GM12878 (cell line): Measurements from ENCODE around the gene CARHSP1. TPM values are rescaled to one million over a fixed set of nuclear protein-coding genes. Genes with fewer than 3 reads are reported as not detected.

Experiments
- ATAC-seq: fragments of 200-7000 bp; cut with Tn5 transposase; 3 replicates; pipeline ENCODE4 v1.9.1; 2020; ENCODE audit warnings: mild to moderate bottlenecking, moderate library complexity
- BruUV-seq: library from RNA; stranded (reverse); fragments of 400-500 nt; replicated peaks from 2 replicates; lab custom pipeline; 2021; lab: Mats Ljungman, UMichigan
- CTCF ChIA-PET: fragments of 300-600 bp; sonication (Branson Sonifier 250); formaldehyde crosslinking; extraction: SDS; loops from one replicate; lab custom pipeline; 2021; ENCODE audit warnings: inconsistent platforms; lab: Yijun Ruan, JAX
- POLR2A ChIA-PET: fragments of 350-600 bp; formaldehyde crosslinking; extraction: SDS; loops from one replicate; lab custom pipeline; 2021; ENCODE audit warnings: inconsistent platforms; lab: Charles Lee
- RAD21 ChIA-PET: fragments of 300-600 bp; sonication (Branson Sonifier 250); formaldehyde crosslinking; loops from one replicate; lab custom pipeline; 2023; ENCODE audit warnings: antibody characterized with exemption; ENCODE audit not compliant: unreplicated experiment; lab: Charles Lee
- SMC1A ChIA-PET: fragments of 300-600 bp; sonication (Branson Sonifier 250); formaldehyde crosslinking; loops from one replicate; lab custom pipeline; 2023; ENCODE audit not compliant: unreplicated experiment, uncharacterized antibody; lab: Charles Lee
- DNase-seq: peaks from one replicate; pipeline ENCODE4 v3.0.0-alpha.2; 2011; ENCODE audit warnings: low read depth, low spot score
- FAIRE-seq: peaks from 3 replicates; lab custom pipeline; 2011; peaks lifted over from hg19 to GRCh38; lab: Jason Lieb, UNC
- H2AFZ ChIP-seq: 2 replicates; pipeline ENCODE4 v1.6.0; 2011; ENCODE audit warnings: low read depth, low read length, control low read depth; ENCODE audit not compliant: control insufficient read depth
- H3K27ac ChIP-seq: 2 replicates; pipeline ENCODE4 v1.5.1; 2011; ENCODE audit warnings: control low read depth; ENCODE audit not compliant: control insufficient read depth, insufficient read depth
- H3K27me3 ChIP-seq, 2 experiments: replicated peaks in 1 of 2; 2 replicates each; pipeline versions ENCODE4 v1.6.0 to v1.6.1; 2011; ENCODE audit warnings: low read length in 1 of 2; ENCODE audit not compliant: control insufficient read depth in 2 of 2, insufficient read depth in 2 of 2
- H3K36me3 ChIP-seq, 2 experiments: 2 replicates each; pipeline ENCODE4 v1.5.1; 2011; ENCODE audit warnings: low read length in 1 of 2; ENCODE audit not compliant: control insufficient read depth in 2 of 2, insufficient read depth in 2 of 2
- H3K4me1 ChIP-seq: 2 replicates; pipeline ENCODE4 v1.6.1; 2011; ENCODE audit warnings: mild to moderate bottlenecking, low read length, moderate library complexity, mixed read lengths; ENCODE audit not compliant: control insufficient read depth, insufficient read depth
- H3K4me2 ChIP-seq: 2 replicates; pipeline ENCODE4 v1.6.0; 2011; ENCODE audit warnings: control low read depth; ENCODE audit not compliant: control insufficient read depth, insufficient read depth
- H3K4me3 ChIP-seq: fragments of 200-600 bp; sonication (generic); 2 replicates; pipeline ENCODE4 v1.5.1; 2016
- H3K79me2 ChIP-seq: 2 replicates; pipeline ENCODE4 v1.6.0; 2011; ENCODE audit warnings: low read length; ENCODE audit not compliant: control insufficient read depth, insufficient read depth
- H3K9ac ChIP-seq: 2 replicates; pipeline ENCODE4 v1.8.0; 2011; ENCODE audit warnings: low read length, control low read depth, mixed read lengths; ENCODE audit not compliant: control insufficient read depth, insufficient read depth
- H3K9me3 ChIP-seq: replicated peaks from 3 replicates; pipeline ENCODE4 v1.5.1; 2011; ENCODE audit warnings: mild to moderate bottlenecking, low read length; ENCODE audit not compliant: control insufficient read depth, insufficient read depth
- H4K20me1 ChIP-seq: 2 replicates; pipeline ENCODE4 v1.6.0; 2011; ENCODE audit not compliant: control insufficient read depth, insufficient read depth
- BHLHE40 ChIP-seq, 2 experiments: fragments of 450-650 bp in 1 of 2; IDR thresholded peaks; 2 replicates each; pipeline ENCODE4 v1.6.1; 2011 to 2017; ENCODE audit warnings: low read depth in 2 of 2, borderline replicate concordance in 1 of 2, improper control_type of control experiment in 1 of 2, low read length in 1 of 2, mild to moderate bottlenecking in 1 of 2
- CHD4 ChIP-seq: fragments of 200-600 bp; sonication (generic); IDR thresholded peaks from 2 replicates; pipeline ENCODE4 v1.6.1; 2016; ENCODE audit warnings: mild to moderate bottlenecking
- NRF1 ChIP-seq: conservative IDR thresholded peaks from 2 replicates; pipeline ENCODE4 v1.6.1; 2011; ENCODE audit warnings: mild to moderate bottlenecking, low read depth, low read length, improper control_type of control experiment
- POLR2A ChIP-seq: IDR thresholded peaks from 2 replicates; pipeline ENCODE4 v1.6.1; 2011; ENCODE audit warnings: low read depth, mild to moderate bottlenecking, low read length
- TBL1XR1 ChIP-seq: IDR thresholded peaks from 2 replicates; pipeline ENCODE4 v1.6.1; 2012; ENCODE audit warnings: low read depth, low read length, improper control_type of control experiment
- ZBED1 ChIP-seq: IDR thresholded peaks from 2 replicates; pipeline ENCODE4 v1.6.1; 2016; ENCODE audit warnings: borderline replicate concordance
- WGBS: methylation state at CpG from one replicate; pipeline ENCODE4 v1.1.6; 2016; ENCODE audit warnings: low lambda C conversion rate; ENCODE audit not compliant: insufficient replicate concordance, insufficient coverage; ENCODE audit errors: missing lambda C conversion rate; 5-methylcytosine and 5-hydroxymethylcytosine counted together
- in situ Hi-C: fragments of 300-500 bp; cut with MboI; formaldehyde crosslinking; loops from 9 replicates; pipeline ENCODE4 v1.14.3; 2018; ENCODE audit warnings: mixed read lengths
- intact Hi-C: fragments of 100-400 bp; cut with micrococcal nuclease; formaldehyde crosslinking; loops from one replicate; pipeline ENCODE4 v1.14.2; 2022; ENCODE audit not compliant: unreplicated experiment
- polyA plus RNA-seq, 11 experiments: library from polyadenylated mRNA; depleted of rRNA in 4 of 11; unstranded in 6 of 11; stranded (reverse) in 5 of 11; fragments of >200 nt; fragmentation: Nextera tagmentation in 4 of 11; fragmentation: Illumina TruSeq in 1 of 11; extraction: Ambion mirVana in 4 of 11; extraction: Trizol in 1 of 11; gene quantifications; 1 replicate in 1 of 11; 2 replicates in 10 of 11; pipeline versions ENCODE4 v1.2.1 to v1.2.3, GENCODE V29; 2011 to 2016; ENCODE audit warnings: inconsistent platforms in 2 of 11, missing spikeins in 2 of 11, low read depth in 1 of 11
- total RNA-seq, 4 experiments: library from RNA; depleted of rRNA in 3 of 4; stranded (reverse); fragments of >200 nt in 3 of 4; fragmentation: Illumina TruSeq in 1 of 4; extraction: Trizol in 1 of 4; gene quantifications; 2 replicates each; pipeline versions ENCODE4 v1.2.1 to v1.2.3, GENCODE V29; 2013 to 2021
- TF ChIP-seq, protein P1 (sequence below): fragments of 450-650 bp; IDR thresholded peaks from 2 replicates; pipeline ENCODE4 v1.6.1; 2017; ENCODE audit warnings: mild to moderate bottlenecking

Gene CARHSP1
- total and polyA plus RNA-seq, 10 of the 15 experiments (the other 5 are each of a cell fraction or from before 2014, with no cell fraction given), result 5.5 to 112 (median 67.0) TPM

GRCh38 chr16:8831450-8831849 is 37.4 kb downstream of the CARHSP1 start:
- FAIRE-seq (no peak), DNase-seq (no peak)
- no peaks in the 10 kb centered on the region for H3K9me3 ChIP-seq
- BruUV-seq, result no TSS peak
- RAD21 ChIA-PET, result no interaction called here
- H3K4me1 ChIP-seq, result no peaks in the 10 kb centered on the region
- intact Hi-C loops, result no loop called here
- TF ChIP-seq NRF1, result no peak
- TF ChIP-seq POLR2A, result peak; percentile 42; the same call in 1 of the 2 replicates
- TF ChIP-seq, all 136 proteins: peak for 1
- WGBS, result 99% methylated on average over 9 of the region's 9 CpGs
- Histone ChIP-seq H3K27ac (no peak overlapping the region), H3K4me2 (no peak overlapping the region), H3K9ac (no peak overlapping the region), H3K4me3 (no peak overlapping the region), H3K79me2 (peaks cover 2% of the 10 kb centered on the region; the same call in 1 of the 2 replicates), H3K27me3 (no peaks in the 10 kb centered on the region), H3K36me3 (peaks cover 16 to 32% of the 10 kb centered on the region in 2 experiments), H2AFZ (no peak overlapping the region), H4K20me1 (no peaks in the 10 kb centered on the region)
- in situ Hi-C loops, result no loop called here
- ATAC-seq, result no peak
- POLR2A ChIA-PET, result no interaction called here
- CTCF ChIA-PET, result no interaction called here
- SMC1A ChIA-PET, result no interaction called here

- ChIA-PET POLR2A (interaction anchor here (0.9 kb wide), 1 partner anchor 11 kb away, joined by 3 read pairs; no protein-coding TSS in a partner anchor), CTCF (interaction anchor here (1.2 to 1.7 kb wide), 2 partner anchors 9 to 52 kb away, joined by 3 to 6 read pairs; no protein-coding TSS in a partner anchor), SMC1A (interaction anchor here (1.1 to 1.9 kb wide), 3 partner anchors 9 to 19 kb away, joined by 3 to 6 read pairs (median 4); no protein-coding TSS in a partner anchor), RAD21 (no interaction called here)
- DNase-seq (no peak), ATAC-seq (no peak), FAIRE-seq (no peak)
- WGBS, result 99% methylated on average over 8 of the region's 8 CpGs
- Histone ChIP-seq H3K79me2 (peaks cover 2% of the 10 kb centered on the region; the same call in 1 of the 2 replicates), H3K9ac (no peak overlapping the region), H3K4me3 (no peak overlapping the region), H3K9me3 (no peaks in the 10 kb centered on the region), H2AFZ (no peak overlapping the region), H3K27ac (no peak overlapping the region), H3K4me1 (no peaks in the 10 kb centered on the region), H3K27me3 (no peaks in the 10 kb centered on the region), H3K36me3 (peaks cover 16 to 39% of the 10 kb centered on the region in 2 experiments), H3K4me2 (no peak overlapping the region), H4K20me1 (no peaks in the 10 kb centered on the region)
- in situ Hi-C loops, result no loop called here
- no TSS peak for BruUV-seq
- TF ChIP-seq, protein P1, sequence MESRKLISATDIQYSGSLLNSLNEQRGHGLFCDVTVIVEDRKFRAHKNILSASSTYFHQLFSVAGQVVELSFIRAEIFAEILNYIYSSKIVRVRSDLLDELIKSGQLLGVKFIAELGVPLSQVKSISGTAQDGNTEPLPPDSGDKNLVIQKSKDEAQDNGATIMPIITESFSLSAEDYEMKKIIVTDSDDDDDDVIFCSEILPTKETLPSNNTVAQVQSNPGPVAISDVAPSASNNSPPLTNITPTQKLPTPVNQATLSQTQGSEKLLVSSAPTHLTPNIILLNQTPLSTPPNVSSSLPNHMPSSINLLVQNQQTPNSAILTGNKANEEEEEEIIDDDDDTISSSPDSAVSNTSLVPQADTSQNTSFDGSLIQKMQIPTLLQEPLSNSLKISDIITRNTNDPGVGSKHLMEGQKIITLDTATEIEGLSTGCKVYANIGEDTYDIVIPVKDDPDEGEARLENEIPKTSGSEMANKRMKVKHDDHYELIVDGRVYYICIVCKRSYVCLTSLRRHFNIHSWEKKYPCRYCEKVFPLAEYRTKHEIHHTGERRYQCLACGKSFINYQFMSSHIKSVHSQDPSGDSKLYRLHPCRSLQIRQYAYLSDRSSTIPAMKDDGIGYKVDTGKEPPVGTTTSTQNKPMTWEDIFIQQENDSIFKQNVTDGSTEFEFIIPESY, result no peak
- TF ChIP-seq ZBED1 (no peak), CHD4 (no peak), BHLHE40 (IDR thresholded peaks at IDR 0.05; ENCODE audit: borderline replicate concordance in 1 of 2, low read depth in 2 of 2, low read length in 1 of 2) (no peak), TBL1XR1 (no peak)
- intact Hi-C loops, result no loop called here
These were observed 40.2 kb downstream of the CARHSP1 start for GRCh38 chr16:8828541-8829165.
